Esophagus muscularis mucosa (tissue), 4 donors: ENCODE measurements around the gene ATP2B1.

Source experiments
- CTCF ChIP-seq, 3 experiments: fragments of 200-600 bp in 2 of 3; fragments of 450-650 bp in 1 of 3; sonication (generic) in 2 of 3; IDR thresholded peaks; one replicate each; pipeline ENCODE4 v1.5.1; 2017 to 2019; ENCODE audit warnings: antibody characterized with exemption in 3 of 3, mild to moderate bottlenecking in 2 of 3, moderate library complexity in 1 of 3
- EP300 ChIP-seq: sonication (generic); formaldehyde crosslinking; IDR thresholded peaks from one replicate; pipeline ENCODE4 v1.6.1; 2017; ENCODE audit warnings: antibody characterized with exemption
- POLR2A ChIP-seq: fragments of 450-650 bp; IDR thresholded peaks from one replicate; pipeline ENCODE4 v1.6.1; 2017; ENCODE audit warnings: antibody characterized with exemption, moderate library complexity, mild to moderate bottlenecking, low read depth
- POLR2AphosphoS5 ChIP-seq, 2 donors: sonication (generic); formaldehyde crosslinking; IDR thresholded peaks; one replicate each; pipeline ENCODE4 v1.6.1; 2017; ENCODE audit warnings: antibody characterized with exemption in 2 of 2

DNA sequence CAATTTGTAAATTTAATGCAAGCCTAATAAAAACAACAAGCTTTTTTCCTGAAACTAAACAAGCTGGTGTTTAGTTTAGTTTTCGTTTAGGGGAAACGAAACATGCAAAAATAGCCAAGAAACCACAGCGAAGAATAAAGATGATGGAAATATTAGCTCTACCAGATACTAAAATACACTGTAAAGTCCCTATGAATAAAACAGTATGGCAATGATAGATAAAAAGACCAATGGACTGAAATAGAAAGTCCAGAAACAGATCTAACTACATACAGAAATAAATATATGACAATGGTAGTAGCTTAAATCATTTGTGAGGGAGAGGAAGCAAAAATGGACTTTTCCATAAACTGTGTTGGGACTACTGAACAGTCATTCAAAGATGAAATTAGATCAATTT lies 26.4 kb downstream of the ATP2B1 start:
- TF ChIP-seq CTCF (IDR thresholded peaks at IDR 0.05) (no peak), EP300 (no peak), POLR2A (no peak), POLR2AphosphoS5 (IDR thresholded peaks at IDR 0.05) (no peak)
